HepG2 (cell line): ENCODE results near the gene DOCK2. TPM values are rescaled to one million over a fixed set of nuclear protein-coding genes. Genes with fewer than 3 reads are reported as not detected.

Experiments used
- HNF4A ChIP-seq: sonication (generic); formaldehyde crosslinking; IDR thresholded peaks from 2 replicates; pipeline ENCODE4 v1.4.0; 2020; ENCODE audit warnings: missing genetic modification reagents
- NRL ChIP-seq: sonication (generic); formaldehyde crosslinking; IDR thresholded peaks from 2 replicates; pipeline ENCODE4 v1.5.0; 2020; ENCODE audit warnings: missing genetic modification reagents, mild to moderate bottlenecking, moderate library complexity, borderline replicate concordance
- PAWR ChIP-seq: sonication (generic); formaldehyde crosslinking; IDR thresholded peaks from 2 replicates; pipeline ENCODE4 v1.4.0; 2020; ENCODE audit warnings: missing genetic modification reagents, mild to moderate bottlenecking, borderline replicate concordance
- PITX1 ChIP-seq: sonication (generic); formaldehyde crosslinking; IDR thresholded peaks from 2 replicates; pipeline ENCODE4 v1.5.1; 2020; ENCODE audit warnings: mild to moderate bottlenecking, missing genetic modification reagents
- SP140L ChIP-seq: sonication (generic); formaldehyde crosslinking; IDR thresholded peaks from 2 replicates; pipeline ENCODE4 v1.4.0; 2020; ENCODE audit warnings: missing genetic modification reagents, borderline replicate concordance
- STAG1 ChIP-seq: sonication (generic); formaldehyde crosslinking; IDR thresholded peaks from 2 replicates; pipeline ENCODE4 v1.4.0; 2020; ENCODE audit warnings: missing genetic modification reagents
- polyA plus RNA-seq, 8 experiments: library from polyadenylated mRNA; depleted of rRNA in 3 of 8; stranded (reverse) in 7 of 8; unstranded in 1 of 8; fragments of >200 nt; fragmentation: Illumina TruSeq in 4 of 8; extraction: Trizol in 4 of 8; gene quantifications; 2 replicates each; pipeline versions ENCODE4 v1.2.1 to v1.2.3, GENCODE V29; 2011 to 2016; ENCODE audit warnings: low read depth in 4 of 8, missing spikeins in 1 of 8, mixed read lengths in 1 of 8; ENCODE audit not compliant: insufficient read depth in 1 of 8
- total RNA-seq, 5 experiments: library from RNA; depleted of rRNA; stranded (reverse); fragments of >200 nt; fragmentation: Illumina TruSeq; extraction: Trizol; gene quantifications; 2 replicates each; pipeline ENCODE4 v1.2.3, GENCODE V29; 2016; ENCODE audit warnings: low read depth in 1 of 5
- TF ChIP-seq, protein P1 (sequence below): sonication (generic); formaldehyde crosslinking; IDR thresholded peaks from 2 replicates; pipeline ENCODE4 v1.9.0; 2022; ENCODE audit warnings: missing genetic modification reagents, mild to moderate bottlenecking, borderline replicate concordance
- TF ChIP-seq, protein P2 (sequence below): IDR thresholded peaks from 2 replicates; pipeline ENCODE4 v1.6.1; 2016; ENCODE audit warnings: mild to moderate bottlenecking, missing biosample characterization, missing genetic modification reagents
- TF ChIP-seq, protein P3 (sequence below): sonication (generic); formaldehyde crosslinking; IDR thresholded peaks from 2 replicates; pipeline ENCODE4 v1.4.0; 2020; ENCODE audit warnings: low read depth, mild to moderate bottlenecking, missing genetic modification reagents
- TF ChIP-seq, protein P4 (sequence below): IDR thresholded peaks from 2 replicates; pipeline ENCODE4 v1.6.1; 2016; ENCODE audit warnings: low read depth, control low read depth
- TF ChIP-seq, protein P5 (sequence below): sonication (generic); formaldehyde crosslinking; IDR thresholded peaks from 2 replicates; pipeline ENCODE4 v1.8.0; 2022; ENCODE audit warnings: mild to moderate bottlenecking, missing genetic modification reagents; ENCODE audit not compliant: insufficient replicate concordance
- TF ChIP-seq, protein P6 (sequence below): sonication (generic); formaldehyde crosslinking; IDR thresholded peaks from 2 replicates; pipeline ENCODE4 v1.5.1; 2020; ENCODE audit warnings: mild to moderate bottlenecking, moderate library complexity, missing genetic modification reagents

DOCK2 gene
- total and polyA plus RNA-seq, 2 of the 13 experiments (the other 11 are each of a cell fraction or from before 2014, with no cell fraction given) = not detected

DNA sequence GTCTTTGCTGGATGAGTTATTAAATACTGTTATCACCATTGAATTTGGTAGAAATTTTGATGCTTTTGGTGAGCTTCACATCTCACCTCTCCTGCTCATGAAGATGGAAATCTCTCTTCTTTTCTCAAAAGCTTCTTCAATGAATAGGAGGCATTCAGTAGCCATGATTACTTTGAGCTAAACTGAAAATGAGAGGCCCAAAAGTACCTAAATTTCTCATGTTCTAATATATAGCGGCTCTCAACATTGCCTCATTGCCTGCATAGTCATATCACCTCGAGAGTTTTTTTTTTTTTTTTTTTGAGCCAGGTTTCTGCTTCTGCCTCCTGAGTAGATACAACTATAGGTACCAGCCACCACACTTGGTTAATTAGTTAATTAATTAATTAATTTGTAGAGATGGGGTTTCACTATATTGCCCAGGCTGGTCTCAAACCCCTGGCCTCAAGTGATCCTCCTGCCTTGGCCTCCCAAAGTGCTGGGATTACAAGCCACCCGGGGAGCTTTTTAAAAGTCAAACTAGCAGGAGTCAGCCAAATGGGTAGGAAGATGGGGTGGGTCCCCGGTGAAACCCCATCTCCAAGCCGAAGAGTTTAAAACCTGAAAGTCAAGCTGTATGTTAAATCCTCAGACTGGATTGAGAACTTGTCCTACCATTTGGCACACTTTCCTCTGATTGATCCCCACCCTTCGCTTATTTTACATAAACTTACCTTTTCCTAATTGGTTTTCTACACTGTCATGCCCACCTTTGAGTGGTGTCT, 169.0 kb downstream of the DOCK2 start (continued):
- TF ChIP-seq, protein P1, sequence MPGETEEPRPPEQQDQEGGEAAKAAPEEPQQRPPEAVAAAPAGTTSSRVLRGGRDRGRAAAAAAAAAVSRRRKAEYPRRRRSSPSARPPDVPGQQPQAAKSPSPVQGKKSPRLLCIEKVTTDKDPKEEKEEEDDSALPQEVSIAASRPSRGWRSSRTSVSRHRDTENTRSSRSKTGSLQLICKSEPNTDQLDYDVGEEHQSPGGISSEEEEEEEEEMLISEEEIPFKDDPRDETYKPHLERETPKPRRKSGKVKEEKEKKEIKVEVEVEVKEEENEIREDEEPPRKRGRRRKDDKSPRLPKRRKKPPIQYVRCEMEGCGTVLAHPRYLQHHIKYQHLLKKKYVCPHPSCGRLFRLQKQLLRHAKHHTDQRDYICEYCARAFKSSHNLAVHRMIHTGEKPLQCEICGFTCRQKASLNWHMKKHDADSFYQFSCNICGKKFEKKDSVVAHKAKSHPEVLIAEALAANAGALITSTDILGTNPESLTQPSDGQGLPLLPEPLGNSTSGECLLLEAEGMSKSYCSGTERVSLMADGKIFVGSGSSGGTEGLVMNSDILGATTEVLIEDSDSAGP (CRISPR knock-in tag) = no peak
- TF ChIP-seq STAG1 = no peak
- TF ChIP-seq HNF4A = no peak
- no peak for TF ChIP-seq SP140L (CRISPR knock-in tag)
- TF ChIP-seq, protein P2, sequence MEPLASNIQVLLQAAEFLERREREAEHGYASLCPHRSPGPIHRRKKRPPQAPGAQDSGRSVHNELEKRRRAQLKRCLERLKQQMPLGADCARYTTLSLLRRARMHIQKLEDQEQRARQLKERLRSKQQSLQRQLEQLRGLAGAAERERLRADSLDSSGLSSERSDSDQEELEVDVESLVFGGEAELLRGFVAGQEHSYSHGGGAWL = no peak
- no peak for TF ChIP-seq PAWR (CRISPR knock-in tag)
- TF ChIP-seq, protein P3, sequence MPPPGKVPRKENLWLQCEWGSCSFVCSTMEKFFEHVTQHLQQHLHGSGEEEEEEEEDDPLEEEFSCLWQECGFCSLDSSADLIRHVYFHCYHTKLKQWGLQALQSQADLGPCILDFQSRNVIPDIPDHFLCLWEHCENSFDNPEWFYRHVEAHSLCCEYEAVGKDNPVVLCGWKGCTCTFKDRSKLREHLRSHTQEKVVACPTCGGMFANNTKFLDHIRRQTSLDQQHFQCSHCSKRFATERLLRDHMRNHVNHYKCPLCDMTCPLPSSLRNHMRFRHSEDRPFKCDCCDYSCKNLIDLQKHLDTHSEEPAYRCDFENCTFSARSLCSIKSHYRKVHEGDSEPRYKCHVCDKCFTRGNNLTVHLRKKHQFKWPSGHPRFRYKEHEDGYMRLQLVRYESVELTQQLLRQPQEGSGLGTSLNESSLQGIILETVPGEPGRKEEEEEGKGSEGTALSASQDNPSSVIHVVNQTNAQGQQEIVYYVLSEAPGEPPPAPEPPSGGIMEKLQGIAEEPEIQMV (CRISPR knock-in tag) = no peak
- TF ChIP-seq, protein P4, sequence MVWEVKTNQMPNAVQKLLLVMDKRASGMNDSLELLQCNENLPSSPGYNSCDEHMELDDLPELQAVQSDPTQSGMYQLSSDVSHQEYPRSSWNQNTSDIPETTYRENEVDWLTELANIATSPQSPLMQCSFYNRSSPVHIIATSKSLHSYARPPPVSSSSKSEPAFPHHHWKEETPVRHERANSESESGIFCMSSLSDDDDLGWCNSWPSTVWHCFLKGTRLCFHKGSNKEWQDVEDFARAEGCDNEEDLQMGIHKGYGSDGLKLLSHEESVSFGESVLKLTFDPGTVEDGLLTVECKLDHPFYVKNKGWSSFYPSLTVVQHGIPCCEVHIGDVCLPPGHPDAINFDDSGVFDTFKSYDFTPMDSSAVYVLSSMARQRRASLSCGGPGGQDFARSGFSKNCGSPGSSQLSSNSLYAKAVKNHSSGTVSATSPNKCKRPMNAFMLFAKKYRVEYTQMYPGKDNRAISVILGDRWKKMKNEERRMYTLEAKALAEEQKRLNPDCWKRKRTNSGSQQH = no peak
- TF ChIP-seq, protein P5, sequence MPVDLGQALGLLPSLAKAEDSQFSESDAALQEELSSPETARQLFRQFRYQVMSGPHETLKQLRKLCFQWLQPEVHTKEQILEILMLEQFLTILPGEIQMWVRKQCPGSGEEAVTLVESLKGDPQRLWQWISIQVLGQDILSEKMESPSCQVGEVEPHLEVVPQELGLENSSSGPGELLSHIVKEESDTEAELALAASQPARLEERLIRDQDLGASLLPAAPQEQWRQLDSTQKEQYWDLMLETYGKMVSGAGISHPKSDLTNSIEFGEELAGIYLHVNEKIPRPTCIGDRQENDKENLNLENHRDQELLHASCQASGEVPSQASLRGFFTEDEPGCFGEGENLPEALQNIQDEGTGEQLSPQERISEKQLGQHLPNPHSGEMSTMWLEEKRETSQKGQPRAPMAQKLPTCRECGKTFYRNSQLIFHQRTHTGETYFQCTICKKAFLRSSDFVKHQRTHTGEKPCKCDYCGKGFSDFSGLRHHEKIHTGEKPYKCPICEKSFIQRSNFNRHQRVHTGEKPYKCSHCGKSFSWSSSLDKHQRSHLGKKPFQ = no peak
- TF ChIP-seq, protein P6, sequence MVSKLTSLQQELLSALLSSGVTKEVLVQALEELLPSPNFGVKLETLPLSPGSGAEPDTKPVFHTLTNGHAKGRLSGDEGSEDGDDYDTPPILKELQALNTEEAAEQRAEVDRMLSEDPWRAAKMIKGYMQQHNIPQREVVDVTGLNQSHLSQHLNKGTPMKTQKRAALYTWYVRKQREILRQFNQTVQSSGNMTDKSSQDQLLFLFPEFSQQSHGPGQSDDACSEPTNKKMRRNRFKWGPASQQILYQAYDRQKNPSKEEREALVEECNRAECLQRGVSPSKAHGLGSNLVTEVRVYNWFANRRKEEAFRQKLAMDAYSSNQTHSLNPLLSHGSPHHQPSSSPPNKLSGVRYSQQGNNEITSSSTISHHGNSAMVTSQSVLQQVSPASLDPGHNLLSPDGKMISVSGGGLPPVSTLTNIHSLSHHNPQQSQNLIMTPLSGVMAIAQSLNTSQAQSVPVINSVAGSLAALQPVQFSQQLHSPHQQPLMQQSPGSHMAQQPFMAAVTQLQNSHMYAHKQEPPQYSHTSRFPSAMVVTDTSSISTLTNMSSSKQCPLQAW = no peak
- no peak for TF ChIP-seq NRL
- TF ChIP-seq PITX1 = no peak
- TF ChIP-seq, all 625 proteins: peak for 0
